Activated T-cell treated with anti-CD3 and anti-CD28 coated beads, Interleukin-2, amount 50 U/mL, for 4 hours (primary cell): ENCODE measurements around the gene UBE2Q1. TPM values are rescaled to one million over a fixed set of nuclear protein-coding genes. Genes with fewer than 3 reads are reported as not detected.

ENCODE experiments used
- total RNA-seq, 3 donors: library from RNA; stranded (reverse); gene quantifications; one replicate each; pipeline ENCODE4 v1.2.1, GENCODE V29; 2021

UBE2Q1 gene
- total RNA-seq, 3 donors from 2014 or later: 99.0 to 106 (median 103) TPM

Other genes with a start within 250 kb of the UBE2Q1 start
- not detected for gene AQP10, start 237.6 kb downstream of the UBE2Q1 start, total RNA-seq
- 10 to 100 TPM; 73.1 to 74.9 (median 73.4) TPM for gene ATP8B2, start 233.1 kb downstream of the UBE2Q1 start, total RNA-seq
- 10 to 100 TPM; 20.7 to 28.7 (median 24.1) TPM for gene IL6R, start 153.3 kb downstream of the UBE2Q1 start, total RNA-seq
- not detected for gene TDRD10, start 56.4 kb downstream of the UBE2Q1 start, total RNA-seq
- gene SHE, start 56.2 kb downstream of the UBE2Q1 start, total RNA-seq: under 1 TPM; 0.03 to 0.14 (median 0.05) TPM
- under 1 TPM in 1 of 3 donors, not detected in 2; 0.14 TPM for gene CHRNB2, start 9.1 kb upstream of the UBE2Q1 start, total RNA-seq
- gene ADAR, start 49.5 kb upstream of the UBE2Q1 start, total RNA-seq: 100 to 1,000 TPM; 218 to 245 (median 245) TPM